GM12878 (cell line): ENCODE data around the gene DLK2.

Source experiments
- ASH2L ChIP-seq: fragments of 300-600, 200-600 bp; sonication (generic); IDR thresholded peaks from 2 replicates; pipeline ENCODE4 v1.6.1; 2017; ENCODE audit warnings: low read depth, mild to moderate bottlenecking, borderline replicate concordance
- EP300 ChIP-seq, 2 experiments: fragments of 150-350 bp in 1 of 2; IDR thresholded peaks; 2 replicates each; pipeline ENCODE4 v1.6.1; 2011 to 2012; ENCODE audit warnings: low read depth in 2 of 2, low read length in 2 of 2, borderline replicate concordance in 1 of 2, improper control_type of control experiment in 1 of 2, inconsistent platforms in 1 of 2; ENCODE audit not compliant: control insufficient read depth in 1 of 2
- EZH2 ChIP-seq: IDR thresholded peaks from 2 replicates; pipeline ENCODE4 v1.6.1; 2012; ENCODE audit warnings: low read depth, mild to moderate bottlenecking, control low read depth, inconsistent platforms, low read length, borderline replicate concordance; ENCODE audit not compliant: control insufficient read depth
- HDGF ChIP-seq: fragments of 450-650 bp; IDR thresholded peaks from 2 replicates; pipeline ENCODE4 v1.6.1; 2016; ENCODE audit warnings: antibody characterized with exemption
- KAT2A ChIP-seq: conservative IDR thresholded peaks from 2 replicates; pipeline ENCODE4 v1.6.1; 2011; ENCODE audit warnings: low read depth, low read length; ENCODE audit not compliant: control insufficient read depth
- MYC ChIP-seq: IDR thresholded peaks from 2 replicates; pipeline ENCODE4 v1.6.1; 2011; ENCODE audit warnings: mild to moderate bottlenecking, low read length, moderate library complexity, inconsistent platforms; ENCODE audit not compliant: insufficient read depth, insufficient replicate concordance, insufficient read length, severe bottlenecking
- POLR2AphosphoS5 ChIP-seq: IDR thresholded peaks from 2 replicates; pipeline ENCODE4 v1.6.1; 2011; ENCODE audit warnings: mild to moderate bottlenecking, low read length, inconsistent platforms
- TF ChIP-seq, protein P1 (sequence below): fragments of 450-650 bp; IDR thresholded peaks from 2 replicates; pipeline ENCODE4 v1.6.1; 2017; ENCODE audit warnings: mild to moderate bottlenecking, moderate library complexity
- TF ChIP-seq, protein P2 (sequence below), 3 experiments: IDR thresholded peaks in 2 of 3; conservative IDR thresholded peaks in 1 of 3; 2 replicates each; pipeline ENCODE4 v1.5.1; 2011; ENCODE audit warnings: low read depth in 3 of 3, low read length in 3 of 3, mild to moderate bottlenecking in 3 of 3, control low read depth in 2 of 3, moderate library complexity in 2 of 3, inconsistent platforms in 1 of 3, mixed read lengths in 1 of 3; ENCODE audit not compliant: control insufficient read depth in 2 of 3, insufficient read depth in 1 of 3; ENCODE audit errors: extremely low read depth in 1 of 3
- TF ChIP-seq, protein P3 (sequence below): IDR thresholded peaks from 2 replicates; pipeline ENCODE4 v1.6.1; 2012; ENCODE audit warnings: low read depth, low read length, improper control_type of control experiment

DNA sequence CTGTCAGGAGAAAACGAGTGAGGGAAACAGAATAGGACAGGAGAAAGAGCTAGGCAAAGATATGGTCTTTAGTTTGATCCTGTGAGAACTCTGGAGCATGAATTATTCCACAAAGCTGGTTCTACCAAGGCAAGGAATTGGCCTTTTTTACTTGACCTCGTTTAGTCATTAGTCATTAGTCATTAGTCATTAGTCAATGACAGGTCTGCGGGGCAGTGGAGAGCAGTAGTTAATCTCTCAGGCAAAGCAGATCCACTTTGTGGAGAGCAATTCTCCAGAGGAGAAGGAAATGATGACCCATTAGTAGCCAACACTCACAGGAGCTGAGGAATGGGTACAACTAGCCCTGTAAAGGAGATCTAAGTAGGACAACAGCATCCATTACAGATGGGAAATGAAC, 50.0 kb downstream of the DLK2 start:
- TF ChIP-seq MYC (no peak), HDGF (no peak), ASH2L (no peak), EZH2 (no peak), POLR2AphosphoS5 (no peak), KAT2A (no peak), EP300 (IDR thresholded peaks at IDR 0.05; ENCODE audit: borderline replicate concordance in 1 of 2, control insufficient read depth in 1 of 2, low read depth in 2 of 2, low read length in 2 of 2) (no peak)
- TF ChIP-seq, protein P1, sequence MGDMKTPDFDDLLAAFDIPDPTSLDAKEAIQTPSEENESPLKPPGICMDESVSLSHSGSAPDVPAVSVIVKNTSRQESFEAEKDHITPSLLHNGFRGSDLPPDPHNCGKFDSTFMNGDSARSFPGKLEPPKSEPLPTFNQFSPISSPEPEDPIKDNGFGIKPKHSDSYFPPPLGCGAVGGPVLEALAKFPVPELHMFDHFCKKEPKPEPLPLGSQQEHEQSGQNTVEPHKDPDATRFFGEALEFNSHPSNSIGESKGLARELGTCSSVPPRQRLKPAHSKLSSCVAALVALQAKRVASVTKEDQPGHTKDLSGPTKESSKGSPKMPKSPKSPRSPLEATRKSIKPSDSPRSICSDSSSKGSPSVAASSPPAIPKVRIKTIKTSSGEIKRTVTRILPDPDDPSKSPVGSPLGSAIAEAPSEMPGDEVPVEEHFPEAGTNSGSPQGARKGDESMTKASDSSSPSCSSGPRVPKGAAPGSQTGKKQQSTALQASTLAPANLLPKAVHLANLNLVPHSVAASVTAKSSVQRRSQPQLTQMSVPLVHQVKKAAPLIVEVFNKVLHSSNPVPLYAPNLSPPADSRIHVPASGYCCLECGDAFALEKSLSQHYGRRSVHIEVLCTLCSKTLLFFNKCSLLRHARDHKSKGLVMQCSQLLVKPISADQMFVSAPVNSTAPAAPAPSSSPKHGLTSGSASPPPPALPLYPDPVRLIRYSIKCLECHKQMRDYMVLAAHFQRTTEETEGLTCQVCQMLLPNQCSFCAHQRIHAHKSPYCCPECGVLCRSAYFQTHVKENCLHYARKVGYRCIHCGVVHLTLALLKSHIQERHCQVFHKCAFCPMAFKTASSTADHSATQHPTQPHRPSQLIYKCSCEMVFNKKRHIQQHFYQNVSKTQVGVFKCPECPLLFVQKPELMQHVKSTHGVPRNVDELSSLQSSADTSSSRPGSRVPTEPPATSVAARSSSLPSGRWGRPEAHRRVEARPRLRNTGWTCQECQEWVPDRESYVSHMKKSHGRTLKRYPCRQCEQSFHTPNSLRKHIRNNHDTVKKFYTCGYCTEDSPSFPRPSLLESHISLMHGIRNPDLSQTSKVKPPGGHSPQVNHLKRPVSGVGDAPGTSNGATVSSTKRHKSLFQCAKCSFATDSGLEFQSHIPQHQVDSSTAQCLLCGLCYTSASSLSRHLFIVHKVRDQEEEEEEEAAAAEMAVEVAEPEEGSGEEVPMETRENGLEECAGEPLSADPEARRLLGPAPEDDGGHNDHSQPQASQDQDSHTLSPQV: no peak
- TF ChIP-seq, protein P2, sequence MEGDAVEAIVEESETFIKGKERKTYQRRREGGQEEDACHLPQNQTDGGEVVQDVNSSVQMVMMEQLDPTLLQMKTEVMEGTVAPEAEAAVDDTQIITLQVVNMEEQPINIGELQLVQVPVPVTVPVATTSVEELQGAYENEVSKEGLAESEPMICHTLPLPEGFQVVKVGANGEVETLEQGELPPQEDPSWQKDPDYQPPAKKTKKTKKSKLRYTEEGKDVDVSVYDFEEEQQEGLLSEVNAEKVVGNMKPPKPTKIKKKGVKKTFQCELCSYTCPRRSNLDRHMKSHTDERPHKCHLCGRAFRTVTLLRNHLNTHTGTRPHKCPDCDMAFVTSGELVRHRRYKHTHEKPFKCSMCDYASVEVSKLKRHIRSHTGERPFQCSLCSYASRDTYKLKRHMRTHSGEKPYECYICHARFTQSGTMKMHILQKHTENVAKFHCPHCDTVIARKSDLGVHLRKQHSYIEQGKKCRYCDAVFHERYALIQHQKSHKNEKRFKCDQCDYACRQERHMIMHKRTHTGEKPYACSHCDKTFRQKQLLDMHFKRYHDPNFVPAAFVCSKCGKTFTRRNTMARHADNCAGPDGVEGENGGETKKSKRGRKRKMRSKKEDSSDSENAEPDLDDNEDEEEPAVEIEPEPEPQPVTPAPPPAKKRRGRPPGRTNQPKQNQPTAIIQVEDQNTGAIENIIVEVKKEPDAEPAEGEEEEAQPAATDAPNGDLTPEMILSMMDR (IDR thresholded peaks at IDR 0.05 in 2 of 3, conservative IDR thresholded peaks at IDR 0.05 in 1 of 3; ENCODE audit: control insufficient read depth in 2 of 3, extremely low read depth in 1 of 3, insufficient read depth in 1 of 3, low read depth in 3 of 3, low read length in 3 of 3): no peak
- TF ChIP-seq, protein P3, sequence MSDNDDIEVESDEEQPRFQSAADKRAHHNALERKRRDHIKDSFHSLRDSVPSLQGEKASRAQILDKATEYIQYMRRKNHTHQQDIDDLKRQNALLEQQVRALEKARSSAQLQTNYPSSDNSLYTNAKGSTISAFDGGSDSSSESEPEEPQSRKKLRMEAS: no peak
